Activated CD4-positive, alpha-beta T cell treated with anti-CD3 and anti-CD28 coated beads, Interleukin-2, amount 10 ng/mL, durations not matched to agents 24 days and 14 days (primary cell): ENCODE results near the gene METAP1D. TPM values are rescaled to one million over a fixed set of nuclear protein-coding genes. Genes with fewer than 3 reads are reported as not detected.
"Not testable (repeated sequence)": the region's sequence is repeated elsewhere in the genome, so short reads cannot be mapped to it uniquely, and the experiment has no call there.

Experiments
- DNase-seq: peaks from one replicate; pipeline ENCODE4 v3.0.0; 2022
- H3K27ac Mint-ChIP-seq: one replicate; pipeline ENCODE4 v1.8.0; 2022; ENCODE audit warnings: mild to moderate bottlenecking, mixed read lengths
- H3K27me3 Mint-ChIP-seq: one replicate; pipeline ENCODE4 v1.8.0; 2022; ENCODE audit warnings: mixed read lengths
- H3K36me3 Mint-ChIP-seq: one replicate; pipeline ENCODE4 v1.8.0; 2022; ENCODE audit warnings: low read depth, mild to moderate bottlenecking, mixed read lengths
- H3K4me1 Mint-ChIP-seq: one replicate; pipeline ENCODE4 v1.8.0; 2021; ENCODE audit warnings: mixed read lengths
- H3K4me3 Mint-ChIP-seq: one replicate; pipeline ENCODE4 v1.8.0; 2022; ENCODE audit warnings: mild to moderate bottlenecking, moderate library complexity, mixed read lengths
- H3K9me3 Mint-ChIP-seq: one replicate; pipeline ENCODE4 v1.8.0; 2021; ENCODE audit warnings: mixed read lengths
- intact Hi-C: fragments of 100-400 bp; cut with micrococcal nuclease; formaldehyde crosslinking; loops from one replicate; pipeline ENCODE4 v1.15.1; 2023
- total RNA-seq: library from RNA; stranded (reverse); gene quantifications from 2 replicates; pipeline ENCODE4 v1.2.3, GENCODE V29; 2022

The METAP1D gene
- total RNA-seq, 1 donor from 2014 or later = 8.1 TPM

- Mint-ChIP-seq H3K4me1 (peaks cover 3% of the 10 kb centered on the region), H3K27me3 (peaks cover 14% of the 10 kb centered on the region), H3K4me3 (no peak overlapping the region), H3K9me3 (no peaks in the 10 kb centered on the region), H3K27ac (no peak overlapping the region), H3K36me3 (peaks cover 5% of the 10 kb centered on the region)
- intact Hi-C loops = no loop called here
- DNase-seq = no peak
Observed at GRCh38 chr2:172066394-172066886, 66.7 kb downstream of the METAP1D start.

- H3K36me3 Mint-ChIP-seq, H3K9me3 Mint-ChIP-seq, H3K27ac Mint-ChIP-seq, intact Hi-C loops, DNase-seq, H3K4me1 Mint-ChIP-seq, H3K4me3 Mint-ChIP-seq: not testable (repeated sequence)
- H3K27me3 Mint-ChIP-seq = peaks cover 26% of the 10 kb centered on the region
Observed at GRCh38 chr2:172067905-172068304, 68.2 kb downstream of the METAP1D start.

- H3K9me3 Mint-ChIP-seq = no peaks in the 10 kb centered on the region
- H3K4me1 Mint-ChIP-seq = peaks cover 3% of the 10 kb centered on the region
- no peak overlapping the region for H3K4me3 Mint-ChIP-seq
- H3K36me3 Mint-ChIP-seq = peaks cover 2% of the 10 kb centered on the region
- intact Hi-C loops = loop anchor here (10.0 kb wide), 1 partner anchor 126 kb away; no protein-coding TSS in a partner anchor
- no peak overlapping the region for H3K27ac Mint-ChIP-seq
- DNase-seq = no peak
- peaks cover 40% of the 10 kb centered on the region for H3K27me3 Mint-ChIP-seq
Observed at GRCh38 chr2:172070936-172071335, 71.2 kb downstream of the METAP1D start.

- intact Hi-C loops = loop anchor here (10.0 kb wide), 1 partner anchor 128 kb away; no protein-coding TSS in a partner anchor
- H3K36me3 Mint-ChIP-seq = peaks cover 2% of the 10 kb centered on the region
Observed at GRCh38 chr2:172072303-172072702, 72.5 kb downstream of the METAP1D start.

GRCh38 chr2:172072706-172073105 lies 73.0 kb downstream of the METAP1D start:
- no peak overlapping the region for H3K27ac Mint-ChIP-seq
- no peak overlapping the region for H3K4me3 Mint-ChIP-seq
- no peaks in the 10 kb centered on the region for H3K9me3 Mint-ChIP-seq
- intact Hi-C loops = loop anchor here (10.0 kb wide), 1 partner anchor 128 kb away; no protein-coding TSS in a partner anchor
- H3K27me3 Mint-ChIP-seq = peaks cover 51% of the 10 kb centered on the region
- H3K4me1 Mint-ChIP-seq = no peaks in the 10 kb centered on the region
- H3K36me3 Mint-ChIP-seq = peaks cover 2% of the 10 kb centered on the region
- DNase-seq = no peak

More at GRCh38 chr2:172072303-172072702, 72.5 kb downstream of the METAP1D start:
- DNase-seq = no peak
- Mint-ChIP-seq H3K4me1 (no peaks in the 10 kb centered on the region), H3K4me3 (no peak overlapping the region), H3K27ac (no peak overlapping the region), H3K27me3 (peaks cover 49% of the 10 kb centered on the region), H3K9me3 (no peaks in the 10 kb centered on the region)

GRCh38 chr2:172073518-172073917 lies 73.8 kb downstream of the METAP1D start:
- Mint-ChIP-seq H3K27ac (no peak overlapping the region), H3K4me3 (no peak overlapping the region), H3K36me3 (peaks cover 2% of the 10 kb centered on the region), H3K4me1 (no peaks in the 10 kb centered on the region), H3K9me3 (no peaks in the 10 kb centered on the region), H3K27me3 (peaks cover 58% of the 10 kb centered on the region)
- intact Hi-C loops = loop anchor here (10.0 kb wide), 1 partner anchor 129 kb away; no protein-coding TSS in a partner anchor
- DNase-seq = no peak

GRCh38 chr2:172074254-172074653 lies 74.5 kb downstream of the METAP1D start:
- Mint-ChIP-seq H3K4me3 (no peak overlapping the region), H3K27ac (no peak overlapping the region), H3K36me3 (no peaks in the 10 kb centered on the region), H3K4me1 (no peaks in the 10 kb centered on the region), H3K27me3 (peaks cover 61% of the 10 kb centered on the region), H3K9me3 (no peaks in the 10 kb centered on the region)
- intact Hi-C loops = loop anchor here (10.0 kb wide), 1 partner anchor 129 kb away; no protein-coding TSS in a partner anchor
- no peak for DNase-seq

GRCh38 chr2:172079416-172079815 lies 79.7 kb downstream of the METAP1D start:
- Mint-ChIP-seq H3K36me3 (peaks cover 7% of the 10 kb centered on the region), H3K4me3 (no peak overlapping the region), H3K27ac (peak overlapping the region; percentile 34), H3K9me3 (peaks cover 4% of the 10 kb centered on the region), H3K27me3 (peaks cover 83% of the 10 kb centered on the region), H3K4me1 (peaks cover 10% of the 10 kb centered on the region)
- peak; percentile 45 for DNase-seq
- intact Hi-C loops = loop anchor here (5.0 to 10.0 kb wide), 3 partner anchors 33 to 372 kb away; no protein-coding TSS in a partner anchor

- H3K9me3 Mint-ChIP-seq = peaks cover 4% of the 10 kb centered on the region
- peaks cover 7% of the 10 kb centered on the region for H3K36me3 Mint-ChIP-seq
- peak overlapping the region; percentile 72 for H3K27ac Mint-ChIP-seq
- peak; percentile 59 for DNase-seq
- H3K4me1 Mint-ChIP-seq = peaks cover 13% of the 10 kb centered on the region
- H3K27me3 Mint-ChIP-seq = peaks cover 86% of the 10 kb centered on the region
- intact Hi-C loops = loop anchor here (5.0 to 10.0 kb wide), 3 partner anchors 32 to 373 kb away; no protein-coding TSS in a partner anchor
- peak overlapping the region; percentile 23 for H3K4me3 Mint-ChIP-seq
Observed at GRCh38 chr2:172079838-172080640, 80.3 kb downstream of the METAP1D start.

- Mint-ChIP-seq H3K4me3 (no peak overlapping the region), H3K36me3 (peaks cover 8% of the 10 kb centered on the region), H3K27ac (peak overlapping the region; percentile 7), H3K9me3 (peaks cover 7% of the 10 kb centered on the region), H3K4me1 (peaks cover 20% of the 10 kb centered on the region), H3K27me3 (peaks cover 86% of the 10 kb centered on the region)
- peak; percentile 55 for DNase-seq
- intact Hi-C loops = loop anchor here (1.0 kb wide), 1 partner anchor 19 kb away; no protein-coding TSS in a partner anchor
Observed at GRCh38 chr2:172080641-172081220, 81.0 kb downstream of the METAP1D start.

GRCh38 chr2:172081221-172082022 lies 81.7 kb downstream of the METAP1D start:
- Mint-ChIP-seq H3K27me3 (peaks cover 85% of the 10 kb centered on the region), H3K4me3 (no peak overlapping the region), H3K36me3 (peaks cover 10% of the 10 kb centered on the region), H3K4me1 (peaks cover 22% of the 10 kb centered on the region), H3K27ac (no peak overlapping the region), H3K9me3 (peaks cover 8% of the 10 kb centered on the region)
- intact Hi-C loops = loop anchor here (1.0 kb wide), 1 partner anchor 18 kb away; no protein-coding TSS in a partner anchor
- DNase-seq = peak; percentile 65

- Mint-ChIP-seq H3K27ac (no peak overlapping the region), H3K4me3 (no peak overlapping the region), H3K4me1 (peaks cover 23% of the 10 kb centered on the region), H3K27me3 (peaks cover 88% of the 10 kb centered on the region), H3K9me3 (peaks cover 9% of the 10 kb centered on the region), H3K36me3 (peaks cover 12% of the 10 kb centered on the region)
- DNase-seq = no peak
- intact Hi-C loops = no loop called here
Observed at GRCh38 chr2:172082105-172082943, 82.6 kb downstream of the METAP1D start.
